ENCODE measurements around the gene U2AF1L4. TPM values are rescaled to one million over a fixed set of nuclear protein-coding genes. Genes with fewer than 3 reads are reported as not detected.
A peak's percentile ranks its signal among the peaks of the same experiment; 100 is the strongest.

Gene U2AF1L4
- 10 to 100 TPM; 10.2 to 19.0 (median 17.5) TPM for total RNA-seq

GRCh38 chr19:35745328-35746086, at the start of gene U2AF1L4, which contains the start of gene PSENEN:
U2AF1L4 (minus strand) TSS chr19:35745418; CDS start chr19:35745391, 27 bp downstream.
PSENEN (plus strand) TSS chr19:35745651; CDS start chr19:35745931, 280 bp downstream.
- no peaks in the 10 kb centered on the region for H3K27me3 ChIP-seq
- H3K4me1 ChIP-seq = peaks cover 25 to 82% (median 46%) of the 10 kb centered on the region in 3 donors
- H3K36me3 ChIP-seq = peaks cover 0 to 19% (median 0%) of the 10 kb centered on the region in 3 donors
- intact Hi-C loops (cut with DNase I) = no loop called here
- no peaks in the 10 kb centered on the region for H3K9me3 ChIP-seq
- peak within 1 kb of the TSS; percentile 90 to 97 (median 92) for H3K4me3 ChIP-seq
- H3K27ac ChIP-seq = peak within 1 kb of the TSS; percentile 100
- WGBS, 2 donors = 0 to 1% methylated on average over 11 to 18 of the region's 40 CpGs
- TF ChIP-seq POLR2A (IDR thresholded peaks at IDR 0.05) = peak in 2 of 4 donors; percentile 39 to 45
- TF ChIP-seq CTCF (IDR thresholded peaks at IDR 0.05) = no peak
- peak; percentile 87 for DNase-seq

GRCh38 chr19:35793381-35794165, 48.4 kb upstream of the U2AF1L4 start:
- TF ChIP-seq CTCF (IDR thresholded peaks at IDR 0.05) (no peak), POLR2A (IDR thresholded peaks at IDR 0.05) (no peak)
- Histone ChIP-seq H3K36me3 (no peaks in the 10 kb centered on the region), H3K9me3 (no peaks in the 10 kb centered on the region), H3K27me3 (peaks cover 0 to 50% (median 5%) of the 10 kb centered on the region in 4 donors), H3K27ac (no peak overlapping the region), H3K4me1 (no peaks in the 10 kb centered on the region), H3K4me3 (no peak overlapping the region)
- DNase-seq = no peak
- intact Hi-C loops (cut with DNase I) = no loop called here
- 59 to 78% methylated on average over 7 of the region's 7 CpGs for WGBS, 2 donors

GRCh38 chr19:35792888-35793287, 47.7 kb upstream of the U2AF1L4 start:
- Histone ChIP-seq H3K27ac (no peak overlapping the region), H3K36me3 (no peaks in the 10 kb centered on the region), H3K27me3 (peaks cover 0 to 43% (median 5%) of the 10 kb centered on the region in 4 donors), H3K9me3 (no peaks in the 10 kb centered on the region), H3K4me1 (no peaks in the 10 kb centered on the region), H3K4me3 (no peak overlapping the region)
- 11 to 71% methylated on average over 1 to 5 of the region's 8 CpGs for WGBS, 2 donors
- TF ChIP-seq CTCF (IDR thresholded peaks at IDR 0.05) = no peak
- TF ChIP-seq POLR2A (IDR thresholded peaks at IDR 0.05) = no peak
- DNase-seq = no peak
- intact Hi-C loops (cut with DNase I) = no loop called here

- intact Hi-C loops (cut with DNase I) = no loop called here
- peaks cover 0 to 3% (median 0%) of the 10 kb centered on the region in 3 donors for H3K36me3 ChIP-seq
- H3K27me3 ChIP-seq = peaks cover 0 to 37% (median 3%) of the 10 kb centered on the region in 4 donors
- no peak overlapping the region for H3K27ac ChIP-seq
- 90 to 95% methylated on average over 4 to 11 of the region's 15 CpGs for WGBS, 2 donors
- no peak for TF ChIP-seq CTCF (IDR thresholded peaks at IDR 0.05)
- TF ChIP-seq POLR2A (IDR thresholded peaks at IDR 0.05) = no peak
- H3K4me1 ChIP-seq = no peaks in the 10 kb centered on the region
- no peaks in the 10 kb centered on the region for H3K9me3 ChIP-seq
- H3K4me3 ChIP-seq = no peak overlapping the region
- DNase-seq = no peak
These were observed 47.1 kb upstream of the U2AF1L4 start for GRCh38 chr19:35792312-35792711.
